ENCODE data around the gene SPEF1.
A peak's percentile ranks its signal among the peaks of the same experiment; 100 is the strongest.
"Not testable (repeated sequence)": the region's sequence is repeated elsewhere in the genome, so short reads cannot be mapped to it uniquely, and the experiment has no call there.

Gene SPEF1, protein sequence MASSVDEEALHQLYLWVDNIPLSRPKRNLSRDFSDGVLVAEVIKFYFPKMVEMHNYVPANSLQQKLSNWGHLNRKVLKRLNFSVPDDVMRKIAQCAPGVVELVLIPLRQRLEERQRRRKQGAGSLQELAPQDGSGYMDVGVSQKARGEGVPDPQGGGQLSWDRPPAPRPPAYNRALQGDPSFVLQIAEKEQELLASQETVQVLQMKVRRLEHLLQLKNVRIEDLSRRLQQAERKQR

DNA sequence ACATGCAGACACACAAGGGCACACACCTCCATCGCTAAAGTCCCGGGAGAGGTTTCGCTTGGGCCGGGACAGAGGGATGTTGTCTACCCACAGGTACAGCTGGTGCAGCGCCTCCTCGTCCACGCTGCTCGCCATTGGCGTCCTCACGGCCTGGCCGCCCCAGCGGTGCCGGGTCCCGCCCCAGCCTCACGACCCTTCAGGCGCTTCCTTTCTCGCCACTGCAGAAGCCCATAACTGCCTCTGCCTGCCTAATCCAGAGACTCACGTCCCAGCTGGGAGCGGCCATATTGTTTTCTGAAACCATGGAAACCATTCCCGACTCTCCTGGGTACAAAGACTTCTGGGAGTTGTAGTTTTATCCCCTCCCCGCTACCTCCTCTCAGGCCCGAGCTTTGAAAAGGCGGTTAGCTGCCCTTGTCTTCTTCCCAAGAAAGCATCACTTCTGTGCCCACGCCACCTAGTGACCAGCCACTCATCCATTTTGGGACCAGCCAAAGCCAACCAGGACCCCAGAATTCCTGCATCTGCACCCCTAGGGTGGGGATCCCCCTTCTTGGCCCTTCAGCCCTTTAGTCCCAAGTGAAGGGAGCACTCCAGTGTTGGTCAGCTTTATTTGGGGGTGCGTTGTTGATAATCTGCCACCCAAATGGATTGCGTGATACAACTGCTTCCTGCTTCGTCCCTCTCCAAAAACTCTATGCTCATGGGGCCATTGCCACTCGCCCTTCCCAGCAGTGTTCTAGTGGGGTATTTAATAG is at the start of gene SPEF1:
Gene SPEF1, minus strand, starts transcription at position 296 of the 758 bp plus-strand sequence. Its CDS starts 161 bp downstream, at position 135.
- peak; percentile 93 for DNase-seq

DNA sequence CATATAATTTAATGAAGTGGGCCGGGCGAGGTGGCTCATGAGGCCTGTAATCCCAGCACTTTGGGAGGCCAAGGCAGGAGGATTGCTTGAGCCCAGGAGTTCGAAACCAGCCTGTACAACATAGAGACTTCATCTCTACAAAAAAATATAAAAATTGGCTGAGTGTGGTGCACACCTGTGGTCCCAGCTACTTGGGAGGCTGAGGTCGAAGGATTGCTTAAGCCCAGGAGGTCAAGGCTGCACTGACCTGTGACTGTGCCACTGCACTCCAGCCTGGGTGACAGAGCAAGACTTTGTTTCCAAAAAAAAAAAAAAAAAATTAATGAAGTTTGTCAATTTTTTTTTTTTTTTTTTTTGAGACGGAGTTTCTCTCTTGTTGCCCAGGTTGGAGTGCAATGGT is 48.6 kb upstream of the SPEF1 start:
- DNase-seq, result not testable (repeated sequence)

DNA sequence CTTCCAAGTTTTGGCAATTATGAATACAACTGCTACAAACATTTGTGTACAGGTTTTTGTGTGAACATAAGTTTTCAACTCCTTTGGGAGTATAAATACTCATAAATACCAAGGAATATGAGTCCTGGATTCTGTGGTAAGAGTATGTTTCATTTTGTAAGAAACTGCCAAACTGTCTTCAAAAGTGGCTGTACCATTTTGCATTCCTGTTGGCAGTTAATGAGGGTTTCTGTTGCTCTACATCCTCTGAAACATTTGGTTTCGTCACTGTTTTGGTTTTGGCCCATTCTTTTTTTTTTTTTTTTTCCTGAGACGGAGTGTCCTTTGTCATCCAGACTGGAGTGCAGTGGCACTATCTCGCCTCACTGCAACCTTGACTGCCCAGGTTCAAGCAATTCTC is 47.5 kb upstream of the SPEF1 start:
- DNase-seq, result no peak

DNA sequence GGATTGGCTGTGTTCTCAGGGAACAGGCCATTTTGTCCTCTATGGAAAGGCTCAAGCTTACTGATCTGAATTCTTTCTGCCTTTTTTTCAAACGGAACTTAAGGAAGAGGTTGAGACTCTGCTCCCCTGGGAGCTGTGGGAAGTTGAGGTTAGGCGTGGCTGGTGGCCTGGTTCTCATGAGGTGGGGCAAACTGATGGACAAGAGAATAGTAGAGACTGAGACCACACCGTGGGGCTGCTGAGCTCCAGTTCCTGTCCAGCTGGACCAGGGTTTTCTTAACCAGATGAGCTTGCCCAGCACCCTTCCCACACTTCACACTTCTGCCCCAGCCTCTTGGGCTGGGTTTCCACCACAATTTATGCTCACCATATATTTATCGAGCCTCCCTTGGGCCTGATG is 45.2 kb upstream of the SPEF1 start:
- no peak for DNase-seq

DNA sequence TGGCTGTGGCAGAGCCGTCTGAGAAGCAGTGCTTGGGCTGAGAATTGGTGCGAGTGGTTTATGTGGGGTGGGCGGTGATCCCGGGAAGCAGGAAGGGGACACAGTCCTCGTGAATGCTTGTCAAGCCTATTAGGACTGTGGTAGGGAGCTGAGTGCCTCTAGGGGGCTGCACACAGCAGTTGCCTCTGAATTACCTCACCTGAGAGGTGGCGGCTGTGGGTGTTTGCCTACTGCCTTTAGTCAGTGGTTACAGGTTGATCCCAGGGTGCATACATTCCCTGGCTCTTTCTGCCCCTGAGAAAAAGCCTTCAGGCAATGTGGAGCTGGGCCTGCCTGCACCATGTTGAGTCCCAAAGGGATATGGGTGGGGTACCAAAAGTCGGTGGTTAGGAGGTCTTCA is 44.3 kb upstream of the SPEF1 start:
- no peak for DNase-seq

DNA sequence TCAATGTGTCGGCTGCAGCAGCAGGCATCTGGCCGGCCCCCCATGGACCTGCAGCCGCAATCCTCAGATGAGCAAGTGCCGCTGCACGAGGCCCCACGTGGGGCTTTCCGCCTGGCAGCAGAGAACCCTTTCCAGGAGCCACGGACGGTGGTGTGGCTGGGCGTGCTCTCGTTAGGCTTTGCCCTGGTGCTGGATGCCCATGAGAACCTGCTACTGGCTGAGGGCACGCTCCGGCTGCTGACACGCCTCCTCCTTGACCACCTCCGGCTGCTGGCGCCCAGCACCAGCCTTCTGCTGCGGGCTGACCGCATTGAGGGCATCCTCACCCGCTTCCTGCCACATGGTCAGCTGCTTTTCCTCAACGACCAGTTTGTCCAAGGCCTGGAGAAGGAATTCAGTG is 42.6 kb upstream of the SPEF1 start:
- no peak for DNase-seq

DNA sequence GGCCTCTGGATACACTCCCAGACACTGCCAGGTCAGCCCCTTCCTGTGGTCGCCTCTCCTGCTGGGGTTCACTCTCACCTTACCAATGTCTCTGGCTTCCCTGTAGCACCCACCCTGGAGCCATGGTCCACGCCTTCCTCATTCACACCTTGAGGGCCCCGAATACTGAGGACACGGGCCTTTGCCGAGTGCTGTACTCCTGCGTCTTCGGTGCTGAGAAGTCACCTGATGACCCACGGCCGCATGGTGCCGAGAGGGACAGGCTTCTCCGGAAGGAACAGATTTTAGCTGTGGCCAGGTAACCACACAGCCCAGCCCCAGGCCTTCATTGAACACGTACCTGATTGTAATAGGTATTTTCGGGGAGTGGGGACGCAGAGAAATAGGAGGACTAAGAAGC is 40.7 kb upstream of the SPEF1 start:
- DNase-seq, result no peak

DNA sequence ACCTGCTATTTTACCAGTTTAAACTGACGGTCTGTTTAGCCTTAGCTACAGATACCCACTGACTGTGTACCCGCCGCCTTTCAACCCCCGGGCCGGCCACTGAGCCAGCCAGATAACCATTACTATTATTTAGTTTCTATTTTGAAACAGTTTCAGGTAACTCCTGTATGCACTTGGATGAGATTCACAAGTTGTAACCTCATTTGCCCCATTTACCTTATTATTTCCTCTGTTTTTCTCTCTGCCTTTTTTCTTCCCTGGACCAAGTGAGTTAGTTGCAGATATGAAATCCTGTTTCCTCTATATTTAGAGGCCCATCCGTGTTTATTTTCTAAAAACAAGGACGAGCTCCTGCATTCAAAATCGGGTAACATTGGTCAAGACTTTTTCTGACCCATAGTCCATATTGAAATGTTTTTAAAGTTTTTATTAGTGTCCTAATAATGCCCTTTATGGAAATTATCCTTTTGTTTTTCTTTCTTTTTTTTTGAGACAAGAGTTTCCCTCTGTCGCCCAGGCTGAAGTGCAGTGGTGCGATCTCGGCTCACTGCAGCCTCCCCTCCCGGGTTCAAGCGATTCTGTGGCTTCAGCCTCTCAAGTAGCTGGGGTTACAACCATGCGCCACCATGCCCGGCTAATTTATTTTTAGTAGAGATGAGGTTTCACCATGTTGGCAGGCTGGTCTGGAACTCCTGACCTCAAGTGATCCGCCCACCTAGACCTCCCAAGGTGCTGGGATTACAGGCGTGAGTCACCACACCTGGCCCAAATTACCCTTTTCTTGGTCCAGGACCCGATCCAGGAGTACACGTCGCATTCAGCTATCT is 39.9 kb upstream of the SPEF1 start:
- DNase-seq, result no peak

DNA sequence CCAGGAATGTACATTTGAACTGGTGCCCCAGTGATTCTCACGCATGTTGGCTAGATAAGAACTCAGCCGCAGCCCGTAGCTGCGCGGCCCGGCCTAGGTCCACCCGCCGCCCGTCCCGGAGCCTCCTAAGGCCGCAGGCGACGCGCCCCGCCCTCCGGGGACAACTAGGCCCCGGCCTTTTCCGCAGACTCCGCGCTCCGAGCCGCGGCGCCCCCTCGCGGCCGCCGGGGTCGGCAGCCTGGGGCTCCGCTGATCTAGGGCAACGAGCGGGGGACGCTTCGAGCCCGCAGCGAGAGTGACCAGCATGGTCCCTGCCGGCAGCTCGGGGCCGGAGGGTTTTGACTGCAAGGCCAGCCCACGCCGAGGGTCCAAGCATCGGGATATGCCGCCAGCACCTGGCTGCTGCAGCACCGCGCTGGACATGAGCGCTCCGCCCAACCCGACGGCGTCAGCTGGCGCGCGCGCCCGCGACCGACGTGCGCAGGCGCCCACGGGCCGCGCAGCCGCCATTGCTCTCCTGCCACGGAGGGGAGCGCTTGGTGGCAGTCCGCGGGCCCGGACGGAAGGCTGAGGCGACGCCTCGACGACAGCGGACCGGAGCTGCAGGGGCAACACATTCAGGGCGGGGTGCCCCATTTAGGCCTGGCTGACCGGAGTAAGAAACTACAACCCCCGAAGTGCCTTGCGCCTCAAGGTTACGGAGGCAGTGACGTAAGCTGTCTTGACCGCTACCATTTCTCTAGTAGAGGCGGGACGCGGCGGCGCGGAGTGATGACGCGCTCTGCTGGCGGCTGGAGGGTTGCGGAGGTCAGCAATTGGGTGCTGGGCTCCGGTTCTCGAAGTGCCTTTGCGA is 39.0 kb upstream of the SPEF1 start, which contains the start of gene AP5S1:
Gene AP5S1, plus strand, starts transcription at position 500 of the 853 bp plus-strand sequence. CDS start 1,571 bp downstream, outside the sequence.
- DNase-seq, result peak; percentile 97

DNA sequence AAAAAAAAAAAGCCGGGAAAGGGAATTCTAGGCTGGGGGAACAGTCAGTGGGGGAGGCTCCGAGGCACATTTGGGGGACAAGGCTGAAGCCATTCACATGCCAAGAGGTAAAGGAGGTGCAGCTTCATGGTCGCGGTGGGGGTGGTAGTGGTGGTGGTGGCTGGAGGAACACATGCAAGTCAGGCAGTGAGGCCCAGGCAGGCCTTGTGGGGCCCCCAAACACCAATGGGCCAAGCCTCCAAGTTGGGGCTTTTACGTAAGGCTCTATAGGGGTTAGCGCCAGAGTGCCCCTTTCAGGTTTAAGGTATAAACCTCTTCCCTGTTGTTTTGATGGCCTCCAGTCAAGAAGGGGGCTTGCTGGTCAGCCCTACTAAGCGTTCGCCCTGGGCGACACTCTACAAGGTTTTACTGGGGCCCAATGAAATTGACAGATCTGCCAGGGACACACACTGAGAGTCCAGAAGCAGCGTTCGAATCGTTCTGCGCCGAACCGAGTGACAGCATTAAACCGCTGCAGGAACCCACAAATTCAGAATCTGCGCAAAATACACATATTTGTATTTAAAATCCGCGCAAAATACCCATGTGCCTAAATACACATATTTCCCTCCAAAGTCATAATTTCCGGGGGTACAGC is 38.3 kb upstream of the SPEF1 start:
- no peak for DNase-seq

DNA sequence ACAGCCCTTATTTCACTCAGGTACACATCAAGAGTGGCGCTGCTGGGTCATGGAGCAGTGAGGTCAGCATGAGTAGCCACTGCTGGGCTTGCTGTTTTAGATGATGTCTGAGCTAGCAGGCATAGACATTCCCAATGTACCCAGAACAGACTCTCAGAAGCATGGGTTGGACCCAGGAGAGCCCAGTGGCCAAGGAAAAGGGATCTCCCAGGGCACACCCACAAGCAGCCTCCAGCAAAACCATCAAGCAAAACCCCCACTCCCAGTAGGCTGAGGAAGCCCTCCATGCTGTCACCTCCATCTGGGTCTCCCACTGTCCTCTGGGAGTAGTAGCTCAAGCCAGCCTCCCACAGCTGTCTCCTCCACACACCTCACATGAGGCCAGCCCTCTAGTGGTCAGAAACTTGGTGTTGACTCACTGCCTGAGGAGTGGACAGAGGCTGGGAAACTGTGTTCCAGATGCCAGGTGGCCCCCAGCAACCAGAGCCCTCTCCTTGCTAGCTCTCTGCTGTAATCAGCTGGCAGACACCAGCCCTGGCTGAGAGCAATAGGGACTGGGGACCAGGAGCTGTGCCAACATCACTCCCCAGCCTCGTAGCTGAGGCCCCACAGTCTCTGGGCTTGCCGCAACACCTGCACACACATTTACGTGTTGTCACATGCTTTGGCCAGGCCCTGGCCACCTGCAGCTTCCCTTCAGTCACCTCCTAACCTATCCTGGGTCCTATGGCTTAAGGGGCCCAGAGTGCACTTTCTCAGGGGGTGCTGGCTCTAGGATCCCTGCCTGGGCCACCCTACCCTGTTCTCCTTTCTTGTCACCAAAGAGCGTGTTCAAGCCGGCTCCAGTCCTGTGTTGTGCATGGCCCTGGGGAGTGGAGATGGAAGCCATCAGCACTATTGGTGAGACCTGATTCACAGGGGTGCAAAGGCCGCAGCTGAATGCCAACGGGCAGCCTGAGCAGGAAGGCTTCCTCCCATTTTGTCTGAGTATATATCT is 37.2 kb upstream of the SPEF1 start:
- DNase-seq, result peak; percentile 80

DNA sequence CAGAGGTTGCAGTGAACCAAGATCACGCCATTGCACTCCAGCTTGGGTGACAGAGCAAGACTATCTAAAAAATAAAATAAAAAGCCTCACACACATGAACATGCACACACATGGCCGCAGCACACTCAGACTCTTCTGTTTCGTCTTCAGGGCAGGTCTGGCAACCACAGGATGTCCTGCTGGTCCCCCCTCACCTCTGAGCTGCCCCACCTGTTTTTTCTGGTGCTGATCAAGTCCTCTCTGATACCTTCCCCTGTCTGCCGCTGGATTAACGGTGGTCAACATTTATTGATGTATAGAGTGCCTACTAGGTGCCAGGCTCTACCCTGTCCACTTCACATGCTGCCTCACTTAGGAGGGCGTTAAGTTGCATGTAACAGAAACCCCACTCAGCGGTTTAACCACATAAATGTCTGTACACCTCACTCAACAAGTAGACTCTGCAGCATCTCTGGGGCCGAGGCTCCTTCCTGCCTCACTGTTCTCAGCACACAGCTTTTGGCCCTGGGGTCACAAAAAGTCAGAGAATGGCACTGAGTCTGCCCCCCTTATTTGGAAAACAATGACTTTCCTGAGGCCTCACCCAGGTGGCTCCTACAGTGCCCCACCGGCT is 34.6 kb upstream of the SPEF1 start:
- no peak for DNase-seq

DNA sequence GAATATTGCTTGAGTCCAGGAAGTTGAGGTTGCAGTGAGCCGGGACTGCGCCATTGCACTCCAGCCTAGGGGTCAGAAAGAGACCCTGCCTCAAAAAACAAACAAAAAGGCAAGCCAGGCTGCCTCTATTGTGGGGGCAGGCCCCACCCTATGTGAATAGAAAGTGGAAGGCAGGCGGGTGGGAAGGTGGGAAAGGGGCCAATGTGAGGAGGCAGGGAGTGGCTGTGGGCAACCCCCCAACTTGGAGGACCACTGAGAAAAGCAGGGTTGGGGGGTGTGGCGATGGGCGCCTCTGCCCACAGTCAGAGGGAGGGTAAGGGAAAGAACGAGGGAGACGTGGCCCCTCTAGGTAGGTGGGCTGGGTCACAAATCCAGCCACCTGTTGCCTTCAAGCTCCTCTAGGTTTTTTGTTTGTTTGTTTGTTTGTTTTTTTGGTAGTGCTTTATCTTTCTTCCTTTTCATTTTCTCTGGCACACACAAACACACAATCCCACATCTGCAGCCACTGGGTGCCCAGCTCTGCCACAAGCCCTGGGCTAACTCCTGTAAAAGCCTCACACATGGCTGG is 33.8 kb upstream of the SPEF1 start:
- no peak for DNase-seq

DNA sequence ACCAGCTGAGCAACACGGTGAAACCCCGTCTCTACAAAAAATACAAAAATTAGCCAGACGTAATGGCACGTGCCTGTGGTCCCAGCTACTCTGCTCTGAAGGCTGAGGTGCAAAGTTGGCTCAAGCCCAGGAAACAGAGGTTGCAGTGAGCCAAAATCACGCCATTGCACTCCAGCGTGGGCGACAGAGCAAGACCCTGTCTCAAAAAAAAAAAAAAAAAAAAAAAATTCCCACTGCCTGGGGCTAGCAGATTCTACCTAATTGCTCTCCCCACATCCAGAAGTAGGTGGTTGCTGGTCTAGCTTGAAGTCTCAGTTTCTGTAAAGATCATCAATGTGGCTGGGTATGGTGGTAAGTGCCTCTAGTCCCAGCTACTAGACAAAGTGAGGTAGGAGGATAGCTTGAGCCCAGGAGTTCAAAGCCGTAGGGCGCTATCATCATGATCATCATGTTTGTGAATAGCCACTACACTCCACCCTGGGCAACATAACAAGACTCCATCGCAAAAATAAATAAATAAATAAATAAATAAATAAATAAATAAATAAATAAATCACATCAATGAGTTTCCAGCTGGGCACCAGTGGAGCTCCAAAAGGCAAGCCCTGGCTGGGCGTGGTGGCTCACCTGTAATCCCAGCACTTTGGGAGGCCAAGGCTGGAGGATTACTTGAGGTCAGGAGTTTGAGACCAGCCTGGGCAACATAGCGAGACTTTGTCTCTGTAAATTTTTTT is 32.8 kb upstream of the SPEF1 start:
- no peak for DNase-seq

DNA sequence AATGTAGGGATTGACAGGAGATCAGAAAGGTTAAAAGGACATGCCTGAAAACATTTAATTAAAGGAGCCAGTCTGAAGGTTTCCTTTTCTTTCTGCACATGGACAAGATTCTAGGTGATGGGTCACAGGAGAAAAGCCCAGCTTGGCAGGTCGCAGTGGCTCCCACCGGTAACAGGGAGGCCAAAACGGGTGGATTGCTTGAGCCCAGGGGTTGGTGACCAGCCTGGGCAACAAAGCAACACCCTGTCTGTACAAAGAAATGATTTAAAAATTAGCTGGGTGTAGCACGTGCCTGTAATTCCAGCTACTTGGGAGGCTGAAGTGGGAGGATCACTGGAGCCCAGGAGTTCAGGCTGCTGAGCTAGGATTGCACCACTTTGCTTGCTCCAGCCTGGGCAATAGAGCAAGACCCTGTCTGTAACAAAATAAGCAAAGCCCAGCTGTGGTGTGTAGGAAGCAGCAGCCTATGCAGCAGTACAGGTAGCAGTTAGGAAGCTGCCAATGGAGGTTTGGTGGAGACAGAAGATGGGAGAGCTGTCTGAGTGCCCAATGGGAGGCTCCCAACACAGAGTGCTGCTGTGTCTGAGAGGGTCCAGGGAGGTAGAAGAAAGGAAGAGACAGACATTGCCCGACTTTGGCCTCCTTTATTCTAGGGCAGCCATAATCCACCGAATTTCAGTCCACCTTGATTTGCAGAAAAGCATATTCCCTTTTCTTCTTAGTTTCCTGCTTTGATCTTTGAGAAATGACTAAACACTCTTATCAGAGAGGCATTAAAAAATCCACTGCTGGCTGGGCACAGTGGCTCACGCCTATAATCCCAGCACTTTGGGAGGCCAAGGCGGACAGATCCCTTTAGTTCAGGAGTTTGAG is 32.0 kb upstream of the SPEF1 start:
- DNase-seq, result no peak

DNA sequence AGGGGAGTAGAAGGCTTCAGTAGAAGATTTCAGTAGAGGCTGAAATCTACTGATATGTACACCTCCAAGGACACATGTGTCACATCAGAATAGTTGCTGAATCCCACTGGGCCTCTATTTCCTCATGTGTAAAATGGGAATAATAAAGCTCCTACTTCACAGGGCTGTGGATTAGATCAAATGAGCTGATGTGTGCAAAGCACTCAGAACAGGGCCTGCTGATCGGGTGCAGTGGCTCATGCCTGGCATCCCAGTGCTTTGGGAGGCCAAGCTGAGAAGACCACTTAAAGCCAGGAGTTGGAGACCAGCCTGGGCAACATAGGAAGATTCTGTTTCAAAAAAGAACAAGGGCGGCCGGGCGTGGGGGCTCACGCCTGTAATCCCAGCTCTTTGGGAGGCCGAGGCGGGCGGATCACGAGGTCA is 31.0 kb upstream of the SPEF1 start:
- no peak for DNase-seq

DNA sequence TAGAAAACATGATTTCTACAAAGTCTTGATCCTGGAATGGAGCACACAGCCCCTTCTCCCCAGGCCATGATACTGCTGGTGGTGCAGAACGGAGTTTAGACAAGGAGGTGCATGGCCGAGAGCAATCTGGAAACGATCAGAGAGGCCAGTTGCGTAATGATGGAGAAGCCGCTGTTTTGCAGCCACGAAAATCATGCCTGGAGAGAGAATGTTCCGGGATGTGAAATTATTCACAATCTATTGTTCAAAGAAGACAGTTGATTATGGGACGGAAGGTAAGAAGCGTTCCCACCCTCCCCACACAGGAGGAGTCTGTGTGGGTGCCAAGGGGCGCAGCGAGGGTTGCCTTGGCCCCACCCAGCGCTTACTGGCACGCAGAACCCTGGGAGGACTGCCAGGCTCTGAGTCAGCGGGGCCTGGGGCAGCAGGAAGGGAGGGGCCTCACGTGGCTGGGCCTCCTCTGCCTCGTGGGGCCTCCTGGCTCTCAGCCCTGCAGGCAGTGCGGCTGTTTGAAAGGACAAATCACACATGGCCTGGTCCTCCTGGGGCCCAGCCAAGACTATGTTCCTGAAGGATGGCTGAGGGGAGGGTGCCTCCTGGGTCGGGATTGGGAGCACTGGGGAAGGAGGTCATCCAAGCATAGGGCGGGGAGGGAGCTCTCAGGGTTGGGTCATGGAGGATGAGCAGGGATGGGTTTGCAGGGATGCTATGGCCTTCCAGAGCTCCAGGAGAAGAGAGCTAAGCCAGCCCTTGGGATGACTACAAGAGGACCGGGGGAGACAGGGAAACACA is 30.4 kb upstream of the SPEF1 start:
- DNase-seq, result peak; percentile 96

Data from NCI-H2171 treated with DMSO at 0.1 percent for 48 hours (cell line).